ENCODE measurements around the gene KIF20A.

The KIF20A gene

GRCh38 chr5:138177941-138178515 lies 884 bp upstream of the KIF20A start:
- DNase-seq: peak; percentile 22
- Histone ChIP-seq H3K27ac (peak overlapping the region; percentile 99), H3K36me3 (peaks cover 67% of the 10 kb centered on the region), H3K27me3 (ENCODE audit: insufficient read depth, low read depth, severe bottlenecking) (no peaks in the 10 kb centered on the region), H3K9me3 (ENCODE audit: severe bottlenecking) (no peaks in the 10 kb centered on the region), H3K4me3 (ENCODE audit: low read depth, low read length) (peak overlapping the region; percentile 91)
- TF ChIP-seq, protein P1, sequence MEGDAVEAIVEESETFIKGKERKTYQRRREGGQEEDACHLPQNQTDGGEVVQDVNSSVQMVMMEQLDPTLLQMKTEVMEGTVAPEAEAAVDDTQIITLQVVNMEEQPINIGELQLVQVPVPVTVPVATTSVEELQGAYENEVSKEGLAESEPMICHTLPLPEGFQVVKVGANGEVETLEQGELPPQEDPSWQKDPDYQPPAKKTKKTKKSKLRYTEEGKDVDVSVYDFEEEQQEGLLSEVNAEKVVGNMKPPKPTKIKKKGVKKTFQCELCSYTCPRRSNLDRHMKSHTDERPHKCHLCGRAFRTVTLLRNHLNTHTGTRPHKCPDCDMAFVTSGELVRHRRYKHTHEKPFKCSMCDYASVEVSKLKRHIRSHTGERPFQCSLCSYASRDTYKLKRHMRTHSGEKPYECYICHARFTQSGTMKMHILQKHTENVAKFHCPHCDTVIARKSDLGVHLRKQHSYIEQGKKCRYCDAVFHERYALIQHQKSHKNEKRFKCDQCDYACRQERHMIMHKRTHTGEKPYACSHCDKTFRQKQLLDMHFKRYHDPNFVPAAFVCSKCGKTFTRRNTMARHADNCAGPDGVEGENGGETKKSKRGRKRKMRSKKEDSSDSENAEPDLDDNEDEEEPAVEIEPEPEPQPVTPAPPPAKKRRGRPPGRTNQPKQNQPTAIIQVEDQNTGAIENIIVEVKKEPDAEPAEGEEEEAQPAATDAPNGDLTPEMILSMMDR (IDR thresholded peaks at IDR 0.05; ENCODE audit: low read depth, low read length): no peak

DNA sequence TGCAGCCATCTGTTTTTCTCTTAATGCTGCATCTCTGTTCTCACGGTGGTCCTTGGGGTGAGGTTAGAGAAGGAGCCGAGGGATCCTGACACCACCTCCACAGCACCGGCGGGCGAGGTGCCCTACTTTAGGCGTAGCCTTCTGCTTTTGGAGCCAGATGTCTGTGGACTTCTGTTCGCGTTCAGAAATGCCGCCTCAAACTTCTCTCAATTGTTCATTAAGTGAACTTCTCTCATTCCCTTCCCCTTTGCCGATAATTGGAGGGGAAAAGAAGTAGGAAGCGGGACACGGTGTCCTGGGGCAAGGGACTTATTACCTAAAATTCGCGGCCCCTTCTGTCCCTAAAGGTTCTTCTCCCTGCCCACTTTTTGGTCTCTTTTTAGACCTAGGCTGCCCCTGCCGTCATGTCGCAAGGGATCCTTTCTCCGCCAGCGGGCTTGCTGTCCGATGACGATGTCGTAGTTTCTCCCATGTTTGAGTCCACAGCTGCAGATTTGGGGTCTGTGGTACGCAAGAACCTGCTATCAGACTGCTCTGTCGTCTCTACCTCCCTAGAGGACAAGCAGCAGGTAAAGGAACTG lies 455 bp downstream of the KIF20A start:
- TF ChIP-seq, protein P1 (IDR thresholded peaks at IDR 0.05; ENCODE audit: low read depth, low read length): no peak
- H3K9me3 ChIP-seq (ENCODE audit: severe bottlenecking): no peaks in the 10 kb centered on the region
- H3K36me3 ChIP-seq: peaks cover 67% of the 10 kb centered on the region
- peak overlapping the region; percentile 99 for H3K27ac ChIP-seq
- peak overlapping the region; percentile 91 for H3K4me3 ChIP-seq (ENCODE audit: low read depth, low read length)
- H3K27me3 ChIP-seq (ENCODE audit: insufficient read depth, low read depth, severe bottlenecking): no peaks in the 10 kb centered on the region
- DNase-seq: no peak

DNA sequence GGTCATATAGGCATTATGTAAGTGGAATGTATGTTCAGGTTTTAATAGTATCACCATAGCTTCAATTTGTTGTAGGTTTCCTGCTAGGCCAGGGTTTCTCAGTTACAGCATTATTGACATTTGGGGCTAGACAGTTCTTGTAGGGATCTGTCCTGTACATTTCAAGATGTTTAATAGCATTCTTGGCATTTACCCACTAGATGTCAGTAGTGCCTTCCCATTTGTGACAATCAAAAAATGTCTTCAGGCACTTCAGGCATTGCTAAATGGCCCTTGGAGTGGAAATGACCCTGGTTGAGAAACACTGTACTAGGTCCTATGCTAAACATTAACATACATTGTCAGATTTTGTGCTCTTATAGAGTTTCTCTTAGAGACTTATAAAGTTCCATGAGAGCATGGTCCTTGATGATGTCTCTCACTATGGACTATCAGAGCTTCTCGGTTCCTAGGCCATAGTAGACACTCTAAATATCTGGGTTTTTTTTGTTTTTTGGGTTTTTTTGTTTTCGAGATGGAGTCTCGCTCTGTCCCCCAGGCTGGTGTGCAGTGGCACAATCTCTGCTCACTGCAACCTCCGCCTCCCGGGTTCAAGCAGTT lies 1.4 kb downstream of the KIF20A start:
- DNase-seq: peak; percentile 22
- no peaks in the 10 kb centered on the region for H3K27me3 ChIP-seq (ENCODE audit: insufficient read depth, low read depth, severe bottlenecking)
- peaks cover 67% of the 10 kb centered on the region for H3K36me3 ChIP-seq
- H3K9me3 ChIP-seq (ENCODE audit: severe bottlenecking): no peaks in the 10 kb centered on the region
- TF ChIP-seq, protein P1 (IDR thresholded peaks at IDR 0.05; ENCODE audit: low read depth, low read length): peak; percentile 55
- H3K4me3 ChIP-seq (ENCODE audit: low read depth, low read length): peak overlapping the region; percentile 91
- peak overlapping the region; percentile 99 for H3K27ac ChIP-seq

DNA sequence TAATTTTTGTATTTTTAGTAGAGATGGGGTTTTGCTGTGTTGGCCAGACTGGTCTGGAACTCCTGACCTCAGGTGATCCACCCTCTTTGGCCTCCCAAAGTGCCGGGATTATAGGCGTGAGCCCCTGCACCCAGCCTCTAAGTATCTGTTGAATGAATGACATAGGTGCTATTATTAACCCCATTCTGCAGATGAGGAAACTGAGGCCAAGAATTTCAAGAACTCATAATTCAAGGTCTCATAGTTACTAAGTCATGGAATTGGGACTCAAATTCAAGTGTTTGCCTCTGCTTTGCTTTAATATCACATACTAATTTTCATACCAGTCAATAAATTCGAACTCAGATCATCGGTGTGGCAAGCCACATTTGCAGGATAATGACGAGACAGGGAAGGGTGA lies 1.9 kb downstream of the KIF20A start:
- peaks cover 71% of the 10 kb centered on the region for H3K36me3 ChIP-seq
- H3K27me3 ChIP-seq (ENCODE audit: insufficient read depth, low read depth, severe bottlenecking): no peaks in the 10 kb centered on the region
- TF ChIP-seq, protein P1 (IDR thresholded peaks at IDR 0.05; ENCODE audit: low read depth, low read length): no peak
- no peak overlapping the region for H3K4me3 ChIP-seq (ENCODE audit: low read depth, low read length)
- DNase-seq: no peak
- H3K27ac ChIP-seq: no peak overlapping the region
- H3K9me3 ChIP-seq (ENCODE audit: severe bottlenecking): no peaks in the 10 kb centered on the region

GRCh38 chr5:138182808-138183207 lies 3.9 kb downstream of the KIF20A start:
- no peak for DNase-seq
- H3K27ac ChIP-seq: no peak overlapping the region
- TF ChIP-seq, protein P1 (IDR thresholded peaks at IDR 0.05; ENCODE audit: low read depth, low read length): no peak
- no peak overlapping the region for H3K4me3 ChIP-seq (ENCODE audit: low read depth, low read length)
- no peaks in the 10 kb centered on the region for H3K9me3 ChIP-seq (ENCODE audit: severe bottlenecking)
- peaks cover 75% of the 10 kb centered on the region for H3K36me3 ChIP-seq
- H3K27me3 ChIP-seq (ENCODE audit: insufficient read depth, low read depth, severe bottlenecking): no peaks in the 10 kb centered on the region

Data from WERI-Rb-1 (cell line).